Endothelial cell of umbilical vein (primary cell): ENCODE measurements around the gene ZC3H12C. TPM values are rescaled to one million over a fixed set of nuclear protein-coding genes. Genes with fewer than 3 reads are reported as not detected.

Experiments
- BruUV-seq: library from RNA; stranded (reverse); fragments of 400-500 nt; replicated peaks from 2 replicates; lab custom pipeline; 2021; lab: Mats Ljungman, UMichigan
- CTCF ChIA-PET: fragments of 300-600, 350-600 bp; sonication (Branson Sonifier 250); formaldehyde crosslinking; loops from one replicate; lab custom pipeline; 2021; ENCODE audit warnings: antibody characterized with exemption, inconsistent platforms; lab: Charles Lee
- POLR2A ChIA-PET: fragments of 300-600, 350-600 bp; sonication (Branson Sonifier 250); formaldehyde crosslinking; loops from one replicate; lab custom pipeline; 2021; ENCODE audit warnings: antibody characterized with exemption, inconsistent platforms; lab: Charles Lee
- DNase-seq: peaks from one replicate; pipeline ENCODE4 v3.0.0-alpha.2; 2011; ENCODE audit warnings: low read depth, low spot score
- FAIRE-seq: peaks from 2 replicates; lab custom pipeline; 2011; peaks lifted over from hg19 to GRCh38; lab: Jason Lieb, UNC
- H2AFZ ChIP-seq: 2 replicates; pipeline ENCODE4 v1.6.0; 2012; ENCODE audit warnings: low read depth, low read length, control low read depth, inconsistent platforms
- H3K27ac ChIP-seq: 2 replicates; pipeline ENCODE4 v1.5.1; 2011; ENCODE audit warnings: low read depth, mild to moderate bottlenecking, control low read depth, low read length, moderate library complexity; ENCODE audit not compliant: insufficient read depth
- H3K27me3 ChIP-seq, 2 experiments: 2 replicates each; pipeline versions ENCODE4 v1.6.0 to v1.6.1; 2011; ENCODE audit warnings: low read length in 2 of 2, mixed read lengths in 1 of 2; ENCODE audit not compliant: control insufficient read depth in 2 of 2, insufficient read depth in 2 of 2
- H3K36me3 ChIP-seq, 2 experiments: 2 replicates in 1 of 2; 3 replicates in 1 of 2; pipeline ENCODE4 v1.5.1; 2011; ENCODE audit warnings: low read length in 2 of 2, mild to moderate bottlenecking in 1 of 2, moderate library complexity in 1 of 2; ENCODE audit not compliant: control insufficient read depth in 2 of 2, insufficient read depth in 2 of 2; ENCODE audit errors: extremely low read depth in 1 of 2
- H3K4me1 ChIP-seq: 3 replicates; pipeline ENCODE4 v1.5.1; 2011; ENCODE audit warnings: mild to moderate bottlenecking, low read length; ENCODE audit not compliant: control insufficient read depth, insufficient read depth; ENCODE audit errors: extremely low read depth
- H3K4me2 ChIP-seq: 2 replicates; pipeline ENCODE4 v1.6.1; 2011; ENCODE audit warnings: low read length, control low read depth, mixed read lengths; ENCODE audit not compliant: insufficient read depth
- H3K4me3 ChIP-seq, 3 experiments: fragments of 200-600 bp in 1 of 3; sonication (generic), shearing (Covaris generic) in 1 of 3; replicated peaks in 1 of 3; 2 replicates each; pipeline ENCODE4 v1.5.1; 2011 to 2016; ENCODE audit warnings: control low read depth in 3 of 3, low read length in 3 of 3, mild to moderate bottlenecking in 2 of 3, inconsistent platforms in 1 of 3, low read depth in 1 of 3, moderate library complexity in 1 of 3; ENCODE audit not compliant: insufficient read depth in 1 of 3
- H3K79me2 ChIP-seq: 2 replicates; pipeline ENCODE4 v1.6.0; 2012; ENCODE audit warnings: low read length, inconsistent platforms; ENCODE audit not compliant: control insufficient read depth, insufficient read depth
- H3K9ac ChIP-seq: replicated peaks from 2 replicates; pipeline ENCODE3; 2011; ENCODE audit warnings: low read length, control low read depth; ENCODE audit not compliant: insufficient read depth; ENCODE audit errors: extremely low read depth
- H3K9me1 ChIP-seq: replicated peaks from 3 replicates; pipeline ENCODE4 v1.6.0; 2011; ENCODE audit warnings: mild to moderate bottlenecking, low read length; ENCODE audit not compliant: control insufficient read depth, insufficient read depth; ENCODE audit errors: extremely low read depth
- H3K9me3 ChIP-seq: replicated peaks from 2 replicates; pipeline ENCODE4 v1.5.1; 2012; ENCODE audit warnings: low read length, inconsistent platforms; ENCODE audit not compliant: control insufficient read depth, insufficient read depth
- H4K20me1 ChIP-seq: replicated peaks from 2 replicates; pipeline ENCODE3; 2011; ENCODE audit warnings: mild to moderate bottlenecking, low read length; ENCODE audit not compliant: control insufficient read depth, insufficient read depth; ENCODE audit errors: extremely low read depth
- EZH2 ChIP-seq: IDR thresholded peaks from 2 replicates; pipeline ENCODE4 v1.6.1; 2012; ENCODE audit warnings: borderline replicate concordance, low read depth, mild to moderate bottlenecking, moderate library complexity, low read length, inconsistent platforms; ENCODE audit not compliant: severe bottlenecking
- FOS ChIP-seq: IDR thresholded peaks from 2 replicates; pipeline ENCODE4 v1.6.1; 2011; ENCODE audit warnings: mild to moderate bottlenecking, low read length, moderate library complexity, borderline replicate concordance; ENCODE audit not compliant: insufficient read depth
- GATA2 ChIP-seq: IDR thresholded peaks from 2 replicates; pipeline ENCODE4 v1.7.0; 2011; ENCODE audit warnings: low read depth, mild to moderate bottlenecking, moderate library complexity, mixed read lengths, low read length; ENCODE audit not compliant: insufficient read length, insufficient read depth
- MYC ChIP-seq: IDR thresholded peaks from one replicate; pipeline ENCODE4 v1.6.1; 2011; ENCODE audit warnings: mild to moderate bottlenecking, low read depth, low read length
- POLR2A ChIP-seq: IDR thresholded peaks from 2 replicates; pipeline ENCODE4 v1.6.1; 2012; ENCODE audit warnings: low read depth, mild to moderate bottlenecking, control low read depth, low read length
- POLR2AphosphoS5 ChIP-seq: IDR thresholded peaks from 2 replicates; pipeline ENCODE4 v1.6.1; 2012; ENCODE audit warnings: low read depth, mild to moderate bottlenecking, control low read depth, low read length, moderate library complexity; ENCODE audit not compliant: insufficient read depth
- dilution Hi-C: fragments of 300-500 bp; cut with MboI; formaldehyde crosslinking; loops from one replicate; pipeline ENCODE4 v1.15.0; 2019; ENCODE audit warnings: low sequenced_read_pairs; ENCODE audit not compliant: extremely low pct_ligation_motif_present
- intact Hi-C: fragments of 100-400 bp; cut with micrococcal nuclease; formaldehyde crosslinking; loops from one replicate; pipeline ENCODE4 v1.10.0; 2022
- polyA plus RNA-seq, 4 experiments: library from polyadenylated mRNA; depleted of rRNA in 3 of 4; stranded (reverse) in 3 of 4; unstranded in 1 of 4; fragments of >200 nt; gene quantifications; 2 replicates each; pipeline versions ENCODE4 v1.2.1 to v1.2.3, GENCODE V29; 2011 to 2012; ENCODE audit warnings: missing spikeins in 1 of 4
- total RNA-seq: library from RNA; stranded (reverse); gene quantifications from 2 replicates; pipeline ENCODE4 v1.2.3, GENCODE V29; 2021

The ZC3H12C gene
- total and polyA plus RNA-seq, 2 donors (not counting 3 experiments of a cell fraction or from before 2014, with no cell fraction given): 5.5 to 14.7 TPM

GRCh38 chr11:110199184-110199981, 106.2 kb downstream of the ZC3H12C start:
- Histone ChIP-seq H3K79me2 (no peaks in the 10 kb centered on the region), H2AFZ (no peak overlapping the region), H3K9me1 (no peaks in the 10 kb centered on the region), H4K20me1 (no peaks in the 10 kb centered on the region), H3K4me2 (no peak overlapping the region), H3K27ac (no peak overlapping the region), H3K9ac (no peak overlapping the region), H3K4me3 (no peak overlapping the region), H3K27me3 (no peaks in the 10 kb centered on the region), H3K36me3 (no peaks in the 10 kb centered on the region), H3K4me1 (peaks cover 31% of the 10 kb centered on the region), H3K9me3 (no peaks in the 10 kb centered on the region)
- dilution Hi-C loops (no loop called here), intact Hi-C loops (no loop called here)
- TF ChIP-seq EZH2 (no peak), POLR2AphosphoS5 (no peak), POLR2A (no peak)
- DNase-seq (no peak), FAIRE-seq (no peak)
- ChIA-PET CTCF (interaction anchor here (1.1 to 7.0 kb wide), 5 partner anchors 164 to 346 kb away, joined by 3 to 143 read pairs (median 10); partner anchors contain the start of gene FDX1), POLR2A (no interaction called here)
- BruUV-seq: no TSS peak

GRCh38 chr11:110200241-110200640, 107.0 kb downstream of the ZC3H12C start:
- H3K9me1 ChIP-seq: no peaks in the 10 kb centered on the region
- intact Hi-C loops (loop anchor here (2.0 to 5.0 kb wide), 3 partner anchors 327 to 1032 kb away; no protein-coding TSS in a partner anchor), dilution Hi-C loops (no loop called here)
- H3K9me3 ChIP-seq: no peaks in the 10 kb centered on the region
- H3K4me2 ChIP-seq: peak overlapping the region; percentile 10
- no peak overlapping the region for H3K4me3 ChIP-seq
- peak; percentile 41 for TF ChIP-seq GATA2
- TF ChIP-seq FOS: peak; percentile 63
- no peak for TF ChIP-seq POLR2A
- no peak for TF ChIP-seq MYC
- no peak for TF ChIP-seq EZH2
- CTCF ChIA-PET: interaction anchor here (0.9 to 7.0 kb wide), 18 partner anchors 24 to 347 kb away, joined by 3 to 143 read pairs (median 8); partner anchors contain the start of genes FDX1, RDX and ZC3H12C
- POLR2A ChIA-PET: interaction anchor here (0.8 kb wide), 1 partner anchor 163 kb away, joined by 3 read pairs; no protein-coding TSS in a partner anchor
- no peaks in the 10 kb centered on the region for H3K27me3 ChIP-seq
- H4K20me1 ChIP-seq: no peaks in the 10 kb centered on the region
- H3K36me3 ChIP-seq: no peaks in the 10 kb centered on the region
- DNase-seq (peak; percentile 34), FAIRE-seq (peak; percentile 48)
- H3K79me2 ChIP-seq: no peaks in the 10 kb centered on the region
- no TSS peak for BruUV-seq
- no peak overlapping the region for H3K9ac ChIP-seq
- H2AFZ ChIP-seq: no peak overlapping the region
- peak overlapping the region; percentile 10 for H3K27ac ChIP-seq
- H3K4me1 ChIP-seq: peaks cover 23% of the 10 kb centered on the region
